H9 (cell line): ENCODE data around the gene NSUN2. TPM values are rescaled to one million over a fixed set of nuclear protein-coding genes. Genes with fewer than 3 reads are reported as not detected.
A peak's percentile ranks its signal among the peaks of the same experiment; 100 is the strongest.

Source experiments
- DNase-seq: peaks from one replicate; pipeline ENCODE4 v3.0.0-alpha.2; 2017
- H2AFZ ChIP-seq: one replicate; pipeline ENCODE4 v1.6.1; 2013; ENCODE audit warnings: mild to moderate bottlenecking, low read length, control low read depth, moderate library complexity
- H2AK5ac ChIP-seq: 2 replicates; pipeline ENCODE4 v1.6.1; 2013; ENCODE audit warnings: low read length, control low read depth, mixed read lengths; ENCODE audit not compliant: insufficient read length
- H2BK120ac ChIP-seq: one replicate; pipeline ENCODE4 v1.6.1; 2013; ENCODE audit warnings: low read depth, mild to moderate bottlenecking, low read length, control low read depth, inconsistent platforms; ENCODE audit not compliant: poor library complexity, severe bottlenecking
- H2BK12ac ChIP-seq: 2 replicates; pipeline ENCODE4 v1.6.1; 2013; ENCODE audit warnings: low read length, control low read depth, mixed read lengths, low read depth; ENCODE audit not compliant: insufficient read length
- H2BK15ac ChIP-seq: 2 replicates; pipeline ENCODE4 v1.6.1; 2013; ENCODE audit warnings: low read depth, low read length, control low read depth
- H2BK20ac ChIP-seq: one replicate; pipeline ENCODE4 v1.6.1; 2013; ENCODE audit warnings: low read depth, mild to moderate bottlenecking, low read length, control low read depth, inconsistent platforms; ENCODE audit not compliant: poor library complexity, severe bottlenecking
- H2BK5ac ChIP-seq: 2 replicates; pipeline ENCODE4 v1.6.1; 2013; ENCODE audit warnings: low read length, control low read depth, mixed read lengths; ENCODE audit not compliant: insufficient read length
- H3K14ac ChIP-seq: 2 replicates; pipeline ENCODE4 v1.6.1; 2013; ENCODE audit warnings: low read length, control low read depth; ENCODE audit not compliant: insufficient read depth
- H3K18ac ChIP-seq: 2 replicates; pipeline ENCODE4 v1.6.1; 2013; ENCODE audit warnings: low read depth, mild to moderate bottlenecking, mixed read lengths, low read length, control low read depth; ENCODE audit not compliant: insufficient read length
- H3K23ac ChIP-seq: 2 replicates; pipeline ENCODE4 v1.6.1; 2013; ENCODE audit warnings: low read length, control low read depth, mixed read lengths, low read depth; ENCODE audit not compliant: insufficient read length
- H3K23me2 ChIP-seq: 2 replicates; pipeline ENCODE4 v1.6.1; 2013; ENCODE audit warnings: low read depth, mild to moderate bottlenecking, mixed read lengths, low read length, control low read depth; ENCODE audit not compliant: insufficient read length, poor library complexity, severe bottlenecking
- H3K27ac ChIP-seq: 2 replicates; pipeline ENCODE4 v1.5.1; 2013; ENCODE audit warnings: low read length, control low read depth, mixed read lengths, low read depth; ENCODE audit not compliant: insufficient read length
- H3K27me3 ChIP-seq: 2 replicates; pipeline ENCODE4 v1.6.1; 2013; ENCODE audit warnings: low read length, control low read depth, inconsistent platforms; ENCODE audit not compliant: insufficient read depth
- H3K4ac ChIP-seq: 2 replicates; pipeline ENCODE4 v1.6.1; 2013; ENCODE audit warnings: low read depth, mild to moderate bottlenecking, control low read depth, inconsistent platforms, low read length, moderate library complexity
- H3K4me1 ChIP-seq: 2 replicates; pipeline ENCODE4 v1.6.1; 2013; ENCODE audit warnings: low read length, control low read depth, inconsistent platforms; ENCODE audit not compliant: insufficient read depth
- H3K4me2 ChIP-seq: 2 replicates; pipeline ENCODE4 v1.6.1; 2013; ENCODE audit warnings: low read length, control low read depth, mixed read lengths; ENCODE audit not compliant: insufficient read length, insufficient read depth
- H3K56ac ChIP-seq: 2 replicates; pipeline ENCODE4 v1.6.1; 2013; ENCODE audit warnings: low read depth, mild to moderate bottlenecking, mixed read lengths, low read length, control low read depth; ENCODE audit not compliant: insufficient read length
- H3K79me1 ChIP-seq: 2 replicates; pipeline ENCODE4 v1.6.1; 2013; ENCODE audit warnings: low read depth, mild to moderate bottlenecking, moderate library complexity, low read length, control low read depth, inconsistent platforms; ENCODE audit not compliant: insufficient read depth, poor library complexity, severe bottlenecking
- H3K79me2 ChIP-seq: 2 replicates; pipeline ENCODE4 v1.6.1; 2013; ENCODE audit warnings: low read length, control low read depth, inconsistent platforms; ENCODE audit not compliant: insufficient read depth
- H3K9ac ChIP-seq: 2 replicates; pipeline ENCODE4 v1.6.1; 2013; ENCODE audit warnings: low read length, control low read depth, mixed read lengths; ENCODE audit not compliant: insufficient read length; ENCODE audit errors: extremely low read depth
- H3K9me3 ChIP-seq: one replicate; pipeline ENCODE4 v1.6.1; 2013; ENCODE audit warnings: low read depth, low read length, inconsistent platforms; ENCODE audit not compliant: control insufficient read depth
- H3T11ph ChIP-seq: one replicate; pipeline ENCODE4 v1.6.1; 2013; ENCODE audit warnings: mild to moderate bottlenecking, low read length, control low read depth, inconsistent platforms
- H4K20me1 ChIP-seq: one replicate; pipeline ENCODE4 v1.6.1; 2013; ENCODE audit not compliant: control insufficient read depth, insufficient read length, insufficient read depth
- H4K5ac ChIP-seq: 2 replicates; pipeline ENCODE4 v1.6.1; 2013; ENCODE audit warnings: low read depth, mild to moderate bottlenecking, mixed read lengths, low read length, control low read depth; ENCODE audit not compliant: insufficient read length
- H4K8ac ChIP-seq: replicated peaks from 2 replicates; pipeline ENCODE4 v1.6.1; 2013; ENCODE audit warnings: low read length, control low read depth, mixed read lengths, low read depth; ENCODE audit not compliant: insufficient read length
- H4K91ac ChIP-seq: 2 replicates; pipeline ENCODE4 v1.6.1; 2013; ENCODE audit warnings: low read depth, mild to moderate bottlenecking, moderate library complexity, mixed read lengths, low read length, control low read depth; ENCODE audit not compliant: insufficient read length
- H3K27ac Mint-ChIP-seq, 3 experiments: 2 replicates in 2 of 3; 3 replicates in 1 of 3; pipeline ENCODE4 v1.8.0; 2020 to 2021; ENCODE audit warnings: mixed read lengths in 3 of 3, mild to moderate bottlenecking in 1 of 3, moderate library complexity in 1 of 3
- H3K27me3 Mint-ChIP-seq: 2 replicates; pipeline ENCODE4 v1.8.0; 2021; ENCODE audit warnings: low read depth, mild to moderate bottlenecking, moderate library complexity, mixed read lengths
- H3K36me3 Mint-ChIP-seq, 3 experiments: 2 replicates in 2 of 3; 3 replicates in 1 of 3; pipeline ENCODE4 v1.8.0; 2020 to 2021; ENCODE audit warnings: low read depth in 3 of 3, mixed read lengths in 3 of 3; ENCODE audit not compliant: insufficient read depth in 1 of 3
- H3K4me1 Mint-ChIP-seq, 2 experiments: 2 replicates each; pipeline ENCODE4 v1.8.0; 2020; ENCODE audit warnings: mixed read lengths in 2 of 2
- H3K4me3 Mint-ChIP-seq, 2 experiments: 2 replicates in 1 of 2; 3 replicates in 1 of 2; pipeline ENCODE4 v1.8.0; 2020 to 2021; ENCODE audit warnings: mild to moderate bottlenecking in 2 of 2, mixed read lengths in 2 of 2, moderate library complexity in 1 of 2
- H3K9me3 Mint-ChIP-seq, 2 experiments: 2 replicates in 1 of 2; 3 replicates in 1 of 2; pipeline ENCODE4 v1.8.0; 2020; ENCODE audit warnings: mild to moderate bottlenecking in 2 of 2, mixed read lengths in 2 of 2, moderate library complexity in 1 of 2
- CTCF ChIP-seq: fragments of 200-600 bp; sonication (generic); conservative IDR thresholded peaks from 3 replicates; pipeline ENCODE4 v1.8.0; 2021; ENCODE audit warnings: antibody characterized with exemption, mild to moderate bottlenecking
- WGBS: extraction: QIAGEN DNeasy Blood & Tissue Kit; methylation state at CpG from one replicate; pipeline ENCODE4 v1.1.7; 2013; ENCODE audit warnings: missing lambda C conversion rate, low lambda C conversion rate, mixed read lengths; ENCODE audit not compliant: insufficient read length; ENCODE audit errors: extremely low coverage; 5-methylcytosine and 5-hydroxymethylcytosine counted together
- total RNA-seq: library from RNA; stranded (reverse); gene quantifications from 2 replicates; pipeline ENCODE4 v1.2.1, GENCODE V29; 2021

The NSUN2 gene
- total RNA-seq, 1 experiment from 2014 or later: 115 TPM

- Histone ChIP-seq H2AFZ (no peak overlapping the region), H4K20me1 (no peaks in the 10 kb centered on the region), H3K27ac (no peak overlapping the region), H3T11ph (no peak overlapping the region), H2BK20ac (no peak overlapping the region), H3K79me1 (no peaks in the 10 kb centered on the region), H2BK12ac (no peak overlapping the region), H3K4me1 (peaks cover 4% of the 10 kb centered on the region; the same call in 1 of the 2 replicates), H2BK5ac (no peak overlapping the region), H2BK120ac (no peak overlapping the region), H3K56ac (no peak overlapping the region), H3K14ac (no peak overlapping the region), H4K8ac (no peak overlapping the region), H3K9me3 (no peaks in the 10 kb centered on the region), H4K91ac (no peak overlapping the region), H3K27me3 (peaks cover 5% of the 10 kb centered on the region; the same call in 1 of the 2 replicates), H4K5ac (no peak overlapping the region), H2BK15ac (no peak overlapping the region), H3K23me2 (peaks cover 5% of the 10 kb centered on the region), H3K4ac (no peak overlapping the region), H3K9ac (no peak overlapping the region), H3K18ac (no peak overlapping the region), H3K79me2 (no peaks in the 10 kb centered on the region), H2AK5ac (no peak overlapping the region), H3K4me2 (no peak overlapping the region), H3K23ac (no peak overlapping the region)
- Mint-ChIP-seq H3K4me3 (peak overlapping the region in 1 of 2 experiments; percentile 67; a peak in 1 of 5 replicates), H3K27me3 (peaks cover 79% of the 10 kb centered on the region), H3K9me3 (peaks cover 12 to 16% of the 10 kb centered on the region in 2 experiments), H3K4me1 (peaks cover 9 to 11% of the 10 kb centered on the region in 2 experiments), H3K27ac (no peak overlapping the region), H3K36me3 (0 out of 7 replicates have a peak, but pooled peaks cover 0 to 8% (median 0%) of the 10 kb centered on the region in 3 experiments)
- DNase-seq: no peak
- TF ChIP-seq CTCF: no peak
- no CpG with 5 or more reads among the region's 14 CpGs for WGBS
Observed at GRCh38 chr5:6581559-6582426, 51.1 kb downstream of the NSUN2 start.
